ENCODE results near the gene ATP2A2. TPM values are rescaled to one million over a fixed set of nuclear protein-coding genes. Genes with fewer than 3 reads are reported as not detected.

The ATP2A2 gene
- total and polyA plus RNA-seq, 2 experiments from 2014 or later: 47.2 to 225 TPM

- TF ChIP-seq CTCF (conservative IDR thresholded peaks at IDR 0.05; ENCODE audit: low read depth in 2 of 2) (no peak), STAT1 (IDR thresholded peaks at IDR 0.05; ENCODE audit: unreplicated experiment) (no peak), CREB1 (CRISPR knock-in tag; IDR thresholded peaks at IDR 0.05; ENCODE audit: low read depth) (no peak), NANOG (IDR thresholded peaks at IDR 0.05; ENCODE audit: borderline replicate concordance) (no peak), EZH2 (IDR thresholded peaks at IDR 0.05; ENCODE audit: low read depth, unreplicated experiment) (no peak)
- TF ChIP-seq, protein P1, sequence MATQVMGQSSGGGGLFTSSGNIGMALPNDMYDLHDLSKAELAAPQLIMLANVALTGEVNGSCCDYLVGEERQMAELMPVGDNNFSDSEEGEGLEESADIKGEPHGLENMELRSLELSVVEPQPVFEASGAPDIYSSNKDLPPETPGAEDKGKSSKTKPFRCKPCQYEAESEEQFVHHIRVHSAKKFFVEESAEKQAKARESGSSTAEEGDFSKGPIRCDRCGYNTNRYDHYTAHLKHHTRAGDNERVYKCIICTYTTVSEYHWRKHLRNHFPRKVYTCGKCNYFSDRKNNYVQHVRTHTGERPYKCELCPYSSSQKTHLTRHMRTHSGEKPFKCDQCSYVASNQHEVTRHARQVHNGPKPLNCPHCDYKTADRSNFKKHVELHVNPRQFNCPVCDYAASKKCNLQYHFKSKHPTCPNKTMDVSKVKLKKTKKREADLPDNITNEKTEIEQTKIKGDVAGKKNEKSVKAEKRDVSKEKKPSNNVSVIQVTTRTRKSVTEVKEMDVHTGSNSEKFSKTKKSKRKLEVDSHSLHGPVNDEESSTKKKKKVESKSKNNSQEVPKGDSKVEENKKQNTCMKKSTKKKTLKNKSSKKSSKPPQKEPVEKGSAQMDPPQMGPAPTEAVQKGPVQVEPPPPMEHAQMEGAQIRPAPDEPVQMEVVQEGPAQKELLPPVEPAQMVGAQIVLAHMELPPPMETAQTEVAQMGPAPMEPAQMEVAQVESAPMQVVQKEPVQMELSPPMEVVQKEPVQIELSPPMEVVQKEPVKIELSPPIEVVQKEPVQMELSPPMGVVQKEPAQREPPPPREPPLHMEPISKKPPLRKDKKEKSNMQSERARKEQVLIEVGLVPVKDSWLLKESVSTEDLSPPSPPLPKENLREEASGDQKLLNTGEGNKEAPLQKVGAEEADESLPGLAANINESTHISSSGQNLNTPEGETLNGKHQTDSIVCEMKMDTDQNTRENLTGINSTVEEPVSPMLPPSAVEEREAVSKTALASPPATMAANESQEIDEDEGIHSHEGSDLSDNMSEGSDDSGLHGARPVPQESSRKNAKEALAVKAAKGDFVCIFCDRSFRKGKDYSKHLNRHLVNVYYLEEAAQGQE (IDR thresholded peaks at IDR 0.05; ENCODE audit: unreplicated experiment): no peak
- TF ChIP-seq, protein P2, sequence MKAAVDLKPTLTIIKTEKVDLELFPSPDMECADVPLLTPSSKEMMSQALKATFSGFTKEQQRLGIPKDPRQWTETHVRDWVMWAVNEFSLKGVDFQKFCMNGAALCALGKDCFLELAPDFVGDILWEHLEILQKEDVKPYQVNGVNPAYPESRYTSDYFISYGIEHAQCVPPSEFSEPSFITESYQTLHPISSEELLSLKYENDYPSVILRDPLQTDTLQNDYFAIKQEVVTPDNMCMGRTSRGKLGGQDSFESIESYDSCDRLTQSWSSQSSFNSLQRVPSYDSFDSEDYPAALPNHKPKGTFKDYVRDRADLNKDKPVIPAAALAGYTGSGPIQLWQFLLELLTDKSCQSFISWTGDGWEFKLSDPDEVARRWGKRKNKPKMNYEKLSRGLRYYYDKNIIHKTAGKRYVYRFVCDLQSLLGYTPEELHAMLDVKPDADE (IDR thresholded peaks at IDR 0.05): no peak
These were observed 49.1 kb downstream of the ATP2A2 start (continued) for GRCh38 chr12:110330124-110330523.

DNA sequence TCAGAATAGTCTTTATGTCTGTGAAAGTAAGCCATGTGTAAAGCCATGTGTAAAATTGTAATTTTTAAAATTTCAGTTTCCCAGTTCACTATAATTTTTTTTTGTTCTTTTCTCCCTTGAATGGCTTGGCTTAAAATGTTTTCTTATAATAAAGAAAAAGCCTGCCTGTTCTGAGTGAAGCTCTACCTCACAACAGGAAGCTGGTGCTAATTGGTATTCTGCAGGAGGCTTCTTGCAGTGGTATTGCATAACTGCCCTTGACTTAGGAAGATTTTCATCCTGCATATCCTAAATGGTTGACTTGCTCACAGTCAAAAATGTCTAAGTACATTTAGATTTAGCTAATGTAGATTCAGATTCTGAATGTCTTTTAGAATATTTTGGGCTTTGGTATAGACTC lies 49.5 kb downstream of the ATP2A2 start:
- peak; percentile 23 for DNase-seq (ENCODE audit: low spot score)
- Histone ChIP-seq H3K79me2 (replicated peaks; ENCODE audit: insufficient read depth) (peaks cover 64% of the 10 kb centered on the region), H3K27ac (ENCODE audit: low read depth) (peak overlapping the region; percentile 78), H3K9me2 (ENCODE audit: insufficient read depth) (no peaks in the 10 kb centered on the region), H4K20me1 (replicated peaks; ENCODE audit: insufficient read depth) (peaks cover 43% of the 10 kb centered on the region), H3K27me3 (ENCODE audit: insufficient read depth) (no peaks in the 10 kb centered on the region), H2AFZ (no peak overlapping the region), H3F3A (replicated peaks; ENCODE audit: low read depth) (0 out of 2 replicates have a peak, but pooled peaks cover 6% of the 10 kb centered on the region), H3K4me2 (no peak overlapping the region), H3K4me3 (no peak overlapping the region), H3K36me3 (ENCODE audit: insufficient read depth) (peaks cover 80% of the 10 kb centered on the region), H3K4me1 (ENCODE audit: insufficient read depth) (no peaks in the 10 kb centered on the region)
- peaks cover 87% of the 10 kb centered on the region for H3K36me3 Mint-ChIP-seq (ENCODE audit: low read depth)
- no peak for ATAC-seq
- no peak overlapping the region for H3K27ac Mint-ChIP-seq
- TF ChIP-seq JUNB (IDR thresholded peaks at IDR 0.05; ENCODE audit: unreplicated experiment) (no peak), CREB1 (CRISPR knock-in tag; IDR thresholded peaks at IDR 0.05; ENCODE audit: low read depth) (no peak)
- H3K4me1 Mint-ChIP-seq: peaks cover 4% of the 10 kb centered on the region
- H3K4me3 Mint-ChIP-seq: no peak overlapping the region
- peaks cover 2% of the 10 kb centered on the region for H3K27me3 Mint-ChIP-seq (ENCODE audit: insufficient read depth, low read depth, poor library complexity)
- H3K9me3 Mint-ChIP-seq: no peaks in the 10 kb centered on the region
